GM19372 (cell line): ENCODE results near the gene CSF3.

Source experiments
- ATAC-seq: cut with Tn5 transposase; IDR thresholded peaks from one replicate; pipeline ENCODE4 v1.9.1; 2021; ENCODE audit warnings: mild to moderate bottlenecking, low read depth, moderate library complexity; ENCODE audit not compliant: unreplicated experiment

Gene CSF3

GRCh38 chr17:40059729-40060475 is 44.7 kb downstream of the CSF3 start:
- ATAC-seq: no peak

- no peak for ATAC-seq
These were observed 45.8 kb downstream of the CSF3 start for GRCh38 chr17:40060887-40061608.

GRCh38 chr17:40061609-40062038 is 46.4 kb downstream of the CSF3 start:
- no peak for ATAC-seq

- peak; percentile 64 for ATAC-seq
These were observed 47.3 kb downstream of the CSF3 start, which contains the start of gene THRA for GRCh38 chr17:40062329-40063186. Gene THRA (plus strand): TSS chr17:40062965. CDS start chr17:40074489, 11,524 bp downstream.

GRCh38 chr17:40063187-40063771 is 48.0 kb downstream of the CSF3 start:
- ATAC-seq: peak; percentile 37

GRCh38 chr17:40063901-40064531 is 48.8 kb downstream of the CSF3 start:
- no peak for ATAC-seq

- ATAC-seq: no peak
These were observed 49.9 kb downstream of the CSF3 start for GRCh38 chr17:40064971-40065768.

- ATAC-seq: no peak
These were observed 50.7 kb downstream of the CSF3 start for GRCh38 chr17:40065769-40066510.
